GM23338 (cell line): ENCODE measurements around the gene GRID2IP. TPM values are rescaled to one million over a fixed set of nuclear protein-coding genes. Genes with fewer than 3 reads are reported as not detected.

Source experiments
- ATAC-seq: fragments of 200-7000 bp; cut with Tn5 transposase; 3 replicates; pipeline ENCODE4 v1.9.1; 2020
- DNase-seq: peaks from one replicate; pipeline ENCODE4 v3.0.0-alpha.2; 2015; ENCODE audit warnings: low spot score
- H2AFZ ChIP-seq: fragments of 200-600 bp; sonication (generic); 2 replicates; pipeline ENCODE4 v1.8.0; 2016; ENCODE audit warnings: antibody characterized with exemption, mild to moderate bottlenecking, moderate library complexity
- H3F3A ChIP-seq: fragments of 200-600 bp; sonication (generic); replicated peaks from 2 replicates; pipeline ENCODE4 v1.8.0; 2017; ENCODE audit warnings: antibody characterized with exemption, mixed run types, low read depth
- H3K27ac ChIP-seq: fragments of 200-600 bp; sonication (generic); 2 replicates; pipeline ENCODE4 v1.6.1; 2016; ENCODE audit warnings: low read depth
- H3K27me3 ChIP-seq: fragments of 200-600 bp; sonication (generic); 2 replicates; pipeline ENCODE4 v1.8.0; 2016; ENCODE audit warnings: mild to moderate bottlenecking, mixed run types, moderate library complexity; ENCODE audit not compliant: insufficient read depth
- H3K36me3 ChIP-seq: fragments of 200-600 bp; sonication (generic); 2 replicates; pipeline ENCODE4 v1.8.0; 2016; ENCODE audit warnings: mild to moderate bottlenecking; ENCODE audit not compliant: insufficient read depth
- H3K4me1 ChIP-seq: fragments of 200-600 bp; sonication (generic); 2 replicates; pipeline ENCODE4 v1.8.0; 2016; ENCODE audit warnings: mild to moderate bottlenecking, moderate library complexity; ENCODE audit not compliant: insufficient read depth
- H3K4me2 ChIP-seq: fragments of 200-600 bp; sonication (generic); 2 replicates; pipeline ENCODE4 v1.7.1; 2017; ENCODE audit warnings: mixed run types
- H3K4me3 ChIP-seq: fragments of 200-600 bp; sonication (generic); 2 replicates; pipeline ENCODE4 v1.6.1; 2016; ENCODE audit warnings: mixed run types
- H3K79me2 ChIP-seq: fragments of 200-600 bp; sonication (generic); replicated peaks from 2 replicates; pipeline ENCODE4 v1.8.0; 2017; ENCODE audit warnings: mild to moderate bottlenecking; ENCODE audit not compliant: insufficient read depth
- H3K9me2 ChIP-seq: fragments of 200-600 bp; sonication (generic); 2 replicates; pipeline ENCODE4 v1.8.0; 2017; ENCODE audit not compliant: insufficient read depth
- H4K20me1 ChIP-seq: fragments of 200-600 bp; sonication (generic); replicated peaks from 2 replicates; pipeline ENCODE4 v1.8.0; 2017; ENCODE audit warnings: mild to moderate bottlenecking; ENCODE audit not compliant: insufficient read depth
- H3K27ac Mint-ChIP-seq: 2 replicates; pipeline ENCODE4 v1.8.0; 2020; ENCODE audit warnings: inconsistent platforms, mild to moderate bottlenecking, moderate library complexity, mixed read lengths
- H3K27me3 Mint-ChIP-seq: 3 replicates; pipeline ENCODE4 v1.8.0; 2022; ENCODE audit warnings: low read depth, mild to moderate bottlenecking, moderate library complexity, mixed read lengths, inconsistent platforms; ENCODE audit not compliant: insufficient read depth, poor library complexity
- H3K36me3 Mint-ChIP-seq: 3 replicates; pipeline ENCODE4 v1.8.0; 2021; ENCODE audit warnings: low read depth, mild to moderate bottlenecking, inconsistent platforms, moderate library complexity, mixed read lengths
- H3K4me1 Mint-ChIP-seq: 3 replicates; pipeline ENCODE4 v1.8.0; 2020; ENCODE audit warnings: mild to moderate bottlenecking, inconsistent platforms, mixed read lengths
- H3K4me3 Mint-ChIP-seq: 3 replicates; pipeline ENCODE4 v1.8.0; 2021; ENCODE audit warnings: moderate library complexity, mild to moderate bottlenecking, inconsistent platforms, mixed read lengths
- H3K9me3 Mint-ChIP-seq: 3 replicates; pipeline ENCODE4 v1.8.0; 2020; ENCODE audit warnings: moderate library complexity, mild to moderate bottlenecking, inconsistent platforms, mixed read lengths
- CREB1 ChIP-seq: fragments of 250-450 bp; sonication (Bioruptor Pico); IDR thresholded peaks from 2 replicates; pipeline ENCODE4 v1.5.0; 2020; ENCODE audit warnings: low read depth, mild to moderate bottlenecking, moderate library complexity
- CTCF ChIP-seq, 2 experiments: fragments of 200-600 bp in 1 of 2; sonication (generic) in 1 of 2; conservative IDR thresholded peaks; 2 replicates each; pipeline versions ENCODE4 v1.5.1 to v1.6.1; 2016 to 2017; ENCODE audit warnings: antibody characterized with exemption in 2 of 2, low read depth in 2 of 2, mild to moderate bottlenecking in 2 of 2, moderate library complexity in 1 of 2
- ETS1 ChIP-seq: IDR thresholded peaks from 2 replicates; pipeline ENCODE4 v1.6.1; 2016; ENCODE audit warnings: antibody characterized with exemption
- EZH2 ChIP-seq: fragments of 200-600 bp; sonication (generic); IDR thresholded peaks from one replicate; pipeline ENCODE4 v1.8.0; 2017; ENCODE audit warnings: antibody characterized with exemption, mild to moderate bottlenecking, low read depth; ENCODE audit not compliant: unreplicated experiment
- EZH2phosphoT487 ChIP-seq: fragments of 200-600 bp; sonication (generic); IDR thresholded peaks from one replicate; pipeline ENCODE4 v1.8.1; 2018; ENCODE audit warnings: antibody characterized with exemption; ENCODE audit not compliant: unreplicated experiment
- JUNB ChIP-seq: IDR thresholded peaks from one replicate; pipeline ENCODE4 v1.6.1; 2016; ENCODE audit warnings: antibody characterized with exemption; ENCODE audit not compliant: unreplicated experiment
- NANOG ChIP-seq: IDR thresholded peaks from 2 replicates; pipeline ENCODE4 v1.6.1; 2016; ENCODE audit warnings: antibody characterized with exemption, borderline replicate concordance
- POLR2AphosphoS5 ChIP-seq: IDR thresholded peaks from 2 replicates; pipeline ENCODE4 v1.6.1; 2016; ENCODE audit warnings: antibody characterized with exemption, low read depth
- polyA plus RNA-seq: library from polyadenylated mRNA; unstranded; fragments of >200 nt; fragmentation: Nextera tagmentation; extraction: Ambion mirVana; gene quantifications from 2 replicates; pipeline ENCODE4 v1.2.1, GENCODE V29; 2016
- total RNA-seq: library from RNA; depleted of rRNA; stranded (reverse); fragments of >200 nt; shearing (Covaris generic); gene quantifications from 2 replicates; pipeline ENCODE4 v1.2.3, GENCODE V29; 2014
- TF ChIP-seq, protein P1 (sequence below): fragments of 250-450 bp; sonication (Bioruptor Pico); IDR thresholded peaks from 2 replicates; pipeline ENCODE4 v1.5.0; 2020; ENCODE audit warnings: mild to moderate bottlenecking, moderate library complexity

The GRID2IP gene
- total and polyA plus RNA-seq, 2 experiments from 2014 or later, result 0.73 to 1.5 TPM

GRCh38 chr7:6589829-6590644 is 38.8 kb upstream of the GRID2IP start, which contains the start of gene INTS15:
TSS of gene INTS15 (plus strand) at chr7:6590021. CDS start at chr7:6590284, 263 bp downstream.
- TF ChIP-seq CREB1 (CRISPR knock-in tag) (no peak; the same call in 1 of the 2 replicates), EZH2 (no peak), NANOG (no peak), EZH2phosphoT487 (no peak), POLR2AphosphoS5 (peak; percentile 66), CTCF (conservative IDR thresholded peaks at IDR 0.05; ENCODE audit: low read depth in 2 of 2) (peak; percentile 29 to 70; a peak in 3 of 4 replicates), JUNB (no peak), ETS1 (no peak)
- TF ChIP-seq, protein P1, sequence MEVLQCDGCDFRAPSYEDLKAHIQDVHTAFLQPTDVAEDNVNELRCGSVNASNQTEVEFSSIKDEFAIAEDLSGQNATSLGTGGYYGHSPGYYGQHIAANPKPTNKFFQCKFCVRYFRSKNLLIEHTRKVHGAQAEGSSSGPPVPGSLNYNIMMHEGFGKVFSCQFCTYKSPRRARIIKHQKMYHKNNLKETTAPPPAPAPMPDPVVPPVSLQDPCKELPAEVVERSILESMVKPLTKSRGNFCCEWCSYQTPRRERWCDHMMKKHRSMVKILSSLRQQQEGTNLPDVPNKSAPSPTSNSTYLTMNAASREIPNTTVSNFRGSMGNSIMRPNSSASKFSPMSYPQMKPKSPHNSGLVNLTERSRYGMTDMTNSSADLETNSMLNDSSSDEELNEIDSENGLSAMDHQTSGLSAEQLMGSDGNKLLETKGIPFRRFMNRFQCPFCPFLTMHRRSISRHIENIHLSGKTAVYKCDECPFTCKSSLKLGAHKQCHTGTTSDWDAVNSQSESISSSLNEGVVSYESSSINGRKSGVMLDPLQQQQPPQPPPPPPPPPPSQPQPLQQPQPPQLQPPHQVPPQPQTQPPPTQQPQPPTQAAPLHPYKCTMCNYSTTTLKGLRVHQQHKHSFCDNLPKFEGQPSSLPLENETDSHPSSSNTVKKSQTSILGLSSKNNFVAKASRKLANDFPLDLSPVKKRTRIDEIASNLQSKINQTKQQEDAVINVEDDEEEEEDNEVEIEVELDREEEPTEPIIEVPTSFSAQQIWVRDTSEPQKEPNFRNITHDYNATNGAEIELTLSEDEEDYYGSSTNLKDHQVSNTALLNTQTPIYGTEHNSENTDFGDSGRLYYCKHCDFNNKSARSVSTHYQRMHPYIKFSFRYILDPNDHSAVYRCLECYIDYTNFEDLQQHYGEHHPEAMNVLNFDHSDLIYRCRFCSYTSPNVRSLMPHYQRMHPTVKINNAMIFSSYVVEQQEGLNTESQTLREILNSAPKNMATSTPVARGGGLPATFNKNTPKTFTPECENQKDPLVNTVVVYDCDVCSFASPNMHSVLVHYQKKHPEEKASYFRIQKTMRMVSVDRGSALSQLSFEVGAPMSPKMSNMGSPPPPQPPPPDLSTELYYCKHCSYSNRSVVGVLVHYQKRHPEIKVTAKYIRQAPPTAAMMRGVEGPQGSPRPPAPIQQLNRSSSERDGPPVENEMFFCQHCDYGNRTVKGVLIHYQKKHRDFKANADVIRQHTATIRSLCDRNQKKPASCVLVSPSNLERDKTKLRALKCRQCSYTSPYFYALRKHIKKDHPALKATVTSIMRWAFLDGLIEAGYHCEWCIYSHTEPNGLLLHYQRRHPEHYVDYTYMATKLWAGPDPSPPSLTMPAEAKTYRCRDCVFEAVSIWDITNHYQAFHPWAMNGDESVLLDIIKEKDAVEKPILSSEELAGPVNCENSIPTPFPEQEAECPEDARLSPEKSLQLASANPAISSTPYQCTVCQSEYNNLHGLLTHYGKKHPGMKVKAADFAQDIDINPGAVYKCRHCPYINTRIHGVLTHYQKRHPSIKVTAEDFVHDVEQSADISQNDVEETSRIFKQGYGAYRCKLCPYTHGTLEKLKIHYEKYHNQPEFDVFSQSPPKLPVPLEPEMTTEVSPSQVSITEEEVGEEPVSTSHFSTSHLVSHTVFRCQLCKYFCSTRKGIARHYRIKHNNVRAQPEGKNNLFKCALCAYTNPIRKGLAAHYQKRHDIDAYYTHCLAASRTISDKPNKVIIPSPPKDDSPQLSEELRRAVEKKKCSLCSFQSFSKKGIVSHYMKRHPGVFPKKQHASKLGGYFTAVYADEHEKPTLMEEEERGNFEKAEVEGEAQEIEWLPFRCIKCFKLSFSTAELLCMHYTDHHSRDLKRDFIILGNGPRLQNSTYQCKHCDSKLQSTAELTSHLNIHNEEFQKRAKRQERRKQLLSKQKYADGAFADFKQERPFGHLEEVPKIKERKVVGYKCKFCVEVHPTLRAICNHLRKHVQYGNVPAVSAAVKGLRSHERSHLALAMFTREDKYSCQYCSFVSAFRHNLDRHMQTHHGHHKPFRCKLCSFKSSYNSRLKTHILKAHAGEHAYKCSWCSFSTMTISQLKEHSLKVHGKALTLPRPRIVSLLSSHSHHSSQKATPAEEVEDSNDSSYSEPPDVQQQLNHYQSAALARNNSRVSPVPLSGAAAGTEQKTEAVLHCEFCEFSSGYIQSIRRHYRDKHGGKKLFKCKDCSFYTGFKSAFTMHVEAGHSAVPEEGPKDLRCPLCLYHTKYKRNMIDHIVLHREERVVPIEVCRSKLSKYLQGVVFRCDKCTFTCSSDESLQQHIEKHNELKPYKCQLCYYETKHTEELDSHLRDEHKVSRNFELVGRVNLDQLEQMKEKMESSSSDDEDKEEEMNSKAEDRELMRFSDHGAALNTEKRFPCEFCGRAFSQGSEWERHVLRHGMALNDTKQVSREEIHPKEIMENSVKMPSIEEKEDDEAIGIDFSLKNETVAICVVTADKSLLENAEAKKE (CRISPR knock-in tag), result no peak
- Histone ChIP-seq H3K4me3 (peak within 1 kb of the TSS; percentile 95), H3K27me3 (no peaks in the 10 kb centered on the region), H3K9me2 (no peaks in the 10 kb centered on the region), H3K79me2 (peaks cover 8% of the 10 kb centered on the region; the same call in 1 of the 2 replicates), H3K27ac (no peak within 1 kb of the TSS), H3K4me2 (peak within 1 kb of the TSS; percentile 96), H4K20me1 (peaks cover 11% of the 10 kb centered on the region; the same call in 1 of the 2 replicates), H3K4me1 (0 out of 2 replicates have a peak, but pooled peaks cover 4% of the 10 kb centered on the region), H2AFZ (peak within 1 kb of the TSS; percentile 90), H3F3A (peaks cover 5% of the 10 kb centered on the region; the same call in 1 of the 2 replicates), H3K36me3 (peaks cover 10% of the 10 kb centered on the region; the same call in 1 of the 2 replicates)
- Mint-ChIP-seq H3K4me1 (peaks cover 8% of the 10 kb centered on the region; the same call in 2 of the 3 replicates), H3K36me3 (peaks cover 65% of the 10 kb centered on the region), H3K27me3 (peaks cover 3% of the 10 kb centered on the region), H3K9me3 (no peaks in the 10 kb centered on the region), H3K4me3 (peak within 1 kb of the TSS; percentile 88), H3K27ac (no peak within 1 kb of the TSS)
- peak; percentile 88 for DNase-seq
- peak; percentile 89 for ATAC-seq
